ENCODE results near the gene PDXK. TPM values are rescaled to one million over a fixed set of nuclear protein-coding genes. Genes with fewer than 3 reads are reported as not detected.

The PDXK gene
- total and polyA plus RNA-seq, 2 of the 13 experiments (the other 11 are each of a cell fraction or from before 2014, with no cell fraction given) = 114 to 184 TPM

DNA sequence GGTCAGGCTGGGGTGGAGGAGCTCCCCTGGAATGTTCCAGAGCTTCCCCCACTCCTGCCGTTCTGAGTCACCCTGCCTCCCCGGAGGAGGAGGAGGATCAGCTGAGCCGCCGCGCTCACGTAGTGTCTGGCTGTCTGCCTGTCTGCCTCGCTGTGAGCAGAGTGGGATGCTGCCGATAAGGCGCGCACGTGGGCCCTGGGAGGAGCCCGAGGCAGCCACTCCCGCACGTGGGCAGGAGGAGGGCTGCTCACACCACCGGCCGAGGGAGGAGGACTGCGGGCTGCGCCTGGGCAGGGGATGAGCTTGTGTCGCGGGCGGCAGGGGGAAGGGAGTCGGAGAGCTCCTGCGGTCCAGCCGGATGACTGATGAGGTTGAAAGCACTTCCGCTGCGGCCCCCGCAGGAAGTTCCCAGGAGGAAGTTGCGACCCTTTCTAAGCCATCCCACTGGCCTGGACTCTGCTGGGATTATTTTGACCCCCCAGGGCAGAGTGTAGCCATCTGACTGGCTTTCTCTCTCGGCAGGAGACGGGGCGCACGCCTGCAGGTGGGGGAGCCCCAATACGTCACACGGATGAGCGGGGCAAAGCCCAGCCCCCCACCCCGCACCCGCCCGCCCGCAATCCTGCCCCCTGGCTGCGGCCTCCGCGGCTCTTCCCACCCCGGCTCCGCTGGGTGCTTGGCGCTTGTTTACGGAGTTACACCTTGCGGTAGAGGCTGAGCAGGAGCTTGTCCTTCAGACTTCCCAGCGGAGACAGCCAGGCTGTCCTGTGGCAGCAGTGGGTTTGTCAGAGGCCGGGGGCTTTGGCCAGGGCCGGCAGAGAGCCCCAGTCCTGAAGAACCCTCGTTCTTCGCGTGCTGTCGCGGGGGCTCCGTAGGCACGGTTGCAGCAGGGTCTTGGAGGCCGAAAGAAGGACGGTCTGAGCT, 9.8 kb downstream of the PDXK start (continued):
- TF ChIP-seq, protein P1, sequence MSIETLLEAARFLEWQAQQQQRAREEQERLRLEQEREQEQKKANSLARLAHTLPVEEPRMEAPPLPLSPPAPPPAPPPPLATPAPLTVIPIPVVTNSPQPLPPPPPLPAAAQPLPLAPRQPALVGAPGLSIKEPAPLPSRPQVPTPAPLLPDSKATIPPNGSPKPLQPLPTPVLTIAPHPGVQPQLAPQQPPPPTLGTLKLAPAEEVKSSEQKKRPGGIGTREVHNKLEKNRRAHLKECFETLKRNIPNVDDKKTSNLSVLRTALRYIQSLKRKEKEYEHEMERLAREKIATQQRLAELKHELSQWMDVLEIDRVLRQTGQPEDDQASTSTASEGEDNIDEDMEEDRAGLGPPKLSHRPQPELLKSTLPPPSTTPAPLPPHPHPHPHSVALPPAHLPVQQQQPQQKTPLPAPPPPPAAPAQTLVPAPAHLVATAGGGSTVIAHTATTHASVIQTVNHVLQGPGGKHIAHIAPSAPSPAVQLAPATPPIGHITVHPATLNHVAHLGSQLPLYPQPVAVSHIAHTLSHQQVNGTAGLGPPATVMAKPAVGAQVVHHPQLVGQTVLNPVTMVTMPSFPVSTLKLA (IDR thresholded peaks at IDR 0.05) = peak; percentile 89
- TF ChIP-seq ZFAT (CRISPR knock-in tag; conservative IDR thresholded peaks at IDR 0.05) (no peak), HNF4G (IDR thresholded peaks at IDR 0.05; ENCODE audit: borderline replicate concordance, low read depth, low read length) (peak; percentile 12; the same call in 1 of the 2 replicates), HNF4G (CRISPR knock-in tag; IDR thresholded peaks at IDR 0.05; ENCODE audit: borderline replicate concordance, low read depth) (no peak), IRF2 (CRISPR knock-in tag; IDR thresholded peaks at IDR 0.05) (peak; percentile 41; the same call in 1 of the 2 replicates), THYN1 (CRISPR knock-in tag; IDR thresholded peaks at IDR 0.05; ENCODE audit: borderline replicate concordance, low read depth) (no peak), TBX2 (CRISPR knock-in tag; IDR thresholded peaks at IDR 0.05; ENCODE audit: borderline replicate concordance) (peak; percentile 89), ZNF781 (CRISPR knock-in tag; IDR thresholded peaks at IDR 0.05; ENCODE audit: borderline replicate concordance, not compliant biosample characterization) (peak; percentile 90), ZFP90 (CRISPR knock-in tag; IDR thresholded peaks at IDR 0.05; ENCODE audit: borderline replicate concordance) (peak; percentile 94; the same call in 1 of the 2 replicates), CHD4 (IDR thresholded peaks at IDR 0.05; ENCODE audit: borderline replicate concordance, low read length) (0 out of 2 replicates have a peak, but pooled peaks have one; percentile 36), ZNF772 (CRISPR knock-in tag; IDR thresholded peaks at IDR 0.05) (peak; percentile 81; the same call in 1 of the 2 replicates), ZKSCAN5 (CRISPR knock-in tag; IDR thresholded peaks at IDR 0.05) (no peak), ARNT2 (CRISPR knock-in tag; IDR thresholded peaks at IDR 0.05; ENCODE audit: low read depth) (peak; percentile 81; the same call in 1 of the 2 replicates)
- TF ChIP-seq, protein P2, sequence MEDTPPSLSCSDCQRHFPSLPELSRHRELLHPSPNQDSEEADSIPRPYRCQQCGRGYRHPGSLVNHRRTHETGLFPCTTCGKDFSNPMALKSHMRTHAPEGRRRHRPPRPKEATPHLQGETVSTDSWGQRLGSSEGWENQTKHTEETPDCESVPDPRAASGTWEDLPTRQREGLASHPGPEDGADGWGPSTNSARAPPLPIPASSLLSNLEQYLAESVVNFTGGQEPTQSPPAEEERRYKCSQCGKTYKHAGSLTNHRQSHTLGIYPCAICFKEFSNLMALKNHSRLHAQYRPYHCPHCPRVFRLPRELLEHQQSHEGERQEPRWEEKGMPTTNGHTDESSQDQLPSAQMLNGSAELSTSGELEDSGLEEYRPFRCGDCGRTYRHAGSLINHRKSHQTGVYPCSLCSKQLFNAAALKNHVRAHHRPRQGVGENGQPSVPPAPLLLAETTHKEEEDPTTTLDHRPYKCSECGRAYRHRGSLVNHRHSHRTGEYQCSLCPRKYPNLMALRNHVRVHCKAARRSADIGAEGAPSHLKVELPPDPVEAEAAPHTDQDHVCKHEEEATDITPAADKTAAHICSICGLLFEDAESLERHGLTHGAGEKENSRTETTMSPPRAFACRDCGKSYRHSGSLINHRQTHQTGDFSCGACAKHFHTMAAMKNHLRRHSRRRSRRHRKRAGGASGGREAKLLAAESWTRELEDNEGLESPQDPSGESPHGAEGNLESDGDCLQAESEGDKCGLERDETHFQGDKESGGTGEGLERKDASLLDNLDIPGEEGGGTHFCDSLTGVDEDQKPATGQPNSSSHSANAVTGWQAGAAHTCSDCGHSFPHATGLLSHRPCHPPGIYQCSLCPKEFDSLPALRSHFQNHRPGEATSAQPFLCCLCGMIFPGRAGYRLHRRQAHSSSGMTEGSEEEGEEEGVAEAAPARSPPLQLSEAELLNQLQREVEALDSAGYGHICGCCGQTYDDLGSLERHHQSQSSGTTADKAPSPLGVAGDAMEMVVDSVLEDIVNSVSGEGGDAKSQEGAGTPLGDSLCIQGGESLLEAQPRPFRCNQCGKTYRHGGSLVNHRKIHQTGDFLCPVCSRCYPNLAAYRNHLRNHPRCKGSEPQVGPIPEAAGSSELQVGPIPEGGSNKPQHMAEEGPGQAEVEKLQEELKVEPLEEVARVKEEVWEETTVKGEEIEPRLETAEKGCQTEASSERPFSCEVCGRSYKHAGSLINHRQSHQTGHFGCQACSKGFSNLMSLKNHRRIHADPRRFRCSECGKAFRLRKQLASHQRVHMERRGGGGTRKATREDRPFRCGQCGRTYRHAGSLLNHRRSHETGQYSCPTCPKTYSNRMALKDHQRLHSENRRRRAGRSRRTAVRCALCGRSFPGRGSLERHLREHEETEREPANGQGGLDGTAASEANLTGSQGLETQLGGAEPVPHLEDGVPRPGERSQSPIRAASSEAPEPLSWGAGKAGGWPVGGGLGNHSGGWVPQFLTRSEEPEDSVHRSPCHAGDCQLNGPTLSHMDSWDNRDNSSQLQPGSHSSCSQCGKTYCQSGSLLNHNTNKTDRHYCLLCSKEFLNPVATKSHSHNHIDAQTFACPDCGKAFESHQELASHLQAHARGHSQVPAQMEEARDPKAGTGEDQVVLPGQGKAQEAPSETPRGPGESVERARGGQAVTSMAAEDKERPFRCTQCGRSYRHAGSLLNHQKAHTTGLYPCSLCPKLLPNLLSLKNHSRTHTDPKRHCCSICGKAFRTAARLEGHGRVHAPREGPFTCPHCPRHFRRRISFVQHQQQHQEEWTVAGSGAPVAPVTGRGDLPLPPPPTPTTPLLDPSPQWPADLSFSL (CRISPR knock-in tag; IDR thresholded peaks at IDR 0.05) = peak; percentile 45; the same call in 1 of the 2 replicates

Data from HepG2 (cell line).